SHP77 treated with DMSO at 0.1 percent for 48 hours (cell line): ENCODE measurements around the gene HMCN2.
"Not testable (repeated sequence)": the region's sequence is repeated elsewhere in the genome, so short reads cannot be mapped to it uniquely, and the experiment has no call there.

Experiments
- DNase-seq: peaks from one replicate; lab custom pipeline; 2025; lab: John Stamatoyannopoulos, UW

HMCN2 gene

GRCh38 chr9:130333041-130333711 is 67.6 kb downstream of the HMCN2 start:
- no peak for DNase-seq

DNA sequence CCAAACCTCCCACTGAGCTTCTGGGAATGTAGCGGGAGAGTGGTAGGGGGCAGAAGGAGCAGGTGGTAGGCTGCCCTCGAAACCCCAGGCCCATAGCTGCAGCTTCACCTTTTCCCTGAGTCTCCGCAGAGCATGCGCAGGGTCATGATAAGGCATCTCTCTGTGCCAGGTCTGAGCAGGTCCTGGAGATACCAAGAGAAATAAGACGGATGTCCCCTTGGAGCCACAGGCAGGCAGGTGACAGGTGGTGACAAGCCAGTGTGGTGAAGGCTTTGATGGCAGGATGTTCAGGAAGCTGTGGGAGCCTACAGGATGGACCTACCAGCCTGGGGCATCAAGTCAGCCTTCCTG is 68.1 kb downstream of the HMCN2 start:
- DNase-seq = no peak

GRCh38 chr9:130334915-130335314 is 69.4 kb downstream of the HMCN2 start:
- DNase-seq = no peak

DNA sequence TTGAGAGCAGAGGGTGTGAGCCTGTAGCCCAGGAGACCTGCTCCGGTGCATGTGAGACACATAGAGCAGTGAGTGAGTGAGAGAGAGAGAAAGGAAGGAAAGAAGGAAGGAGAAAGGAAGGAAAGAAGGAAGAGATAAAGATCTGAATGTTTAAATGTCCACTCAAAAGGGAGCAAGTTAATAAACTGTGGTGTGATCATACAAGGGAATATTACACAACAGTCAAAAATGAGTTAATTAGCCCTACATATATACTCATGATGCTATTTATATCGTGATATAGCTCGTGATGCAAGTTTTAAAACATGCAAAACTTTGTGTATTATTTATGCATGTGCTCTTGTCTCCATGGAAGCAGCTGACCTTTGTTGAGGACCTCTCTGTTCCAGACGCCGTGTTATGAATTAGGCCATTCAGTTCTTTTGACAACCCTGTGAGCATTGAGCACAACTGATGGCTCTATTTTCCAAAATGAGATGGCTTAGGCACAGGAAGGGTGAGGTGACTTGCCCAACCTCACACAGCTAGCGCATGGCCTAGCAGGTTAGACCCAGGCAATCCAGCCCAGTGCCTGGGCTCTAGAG is 70.6 kb downstream of the HMCN2 start:
- no peak for DNase-seq

- no peak for DNase-seq
Observed at GRCh38 chr9:130336885-130337284, 71.3 kb downstream of the HMCN2 start.

GRCh38 chr9:130337318-130337717 is 71.8 kb downstream of the HMCN2 start:
- DNase-seq = no peak

- no peak for DNase-seq
Observed at GRCh38 chr9:130337784-130338380, 72.3 kb downstream of the HMCN2 start.

DNA sequence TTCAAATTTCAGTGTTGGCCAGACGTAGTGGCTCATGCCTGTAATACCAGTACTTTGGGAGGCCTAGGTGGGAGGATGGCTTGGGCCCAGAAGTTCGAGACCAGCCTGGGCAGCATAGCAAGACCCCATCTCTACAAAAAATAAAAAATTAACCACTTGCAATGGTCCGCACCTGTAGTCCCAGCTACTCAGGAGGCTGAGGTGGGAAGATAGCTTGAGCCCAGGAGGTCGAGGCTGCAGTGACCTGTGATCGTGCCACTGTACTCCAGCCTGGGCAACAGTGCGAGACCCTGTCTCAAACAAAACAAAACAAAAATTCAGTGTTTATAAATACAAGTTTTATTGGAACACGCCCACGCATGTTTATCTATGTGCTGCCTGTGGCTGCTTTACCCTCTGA is 73.3 kb downstream of the HMCN2 start:
- DNase-seq = not testable (repeated sequence)

- DNase-seq = no peak
Observed at GRCh38 chr9:130339306-130339705, 73.7 kb downstream of the HMCN2 start.

DNA sequence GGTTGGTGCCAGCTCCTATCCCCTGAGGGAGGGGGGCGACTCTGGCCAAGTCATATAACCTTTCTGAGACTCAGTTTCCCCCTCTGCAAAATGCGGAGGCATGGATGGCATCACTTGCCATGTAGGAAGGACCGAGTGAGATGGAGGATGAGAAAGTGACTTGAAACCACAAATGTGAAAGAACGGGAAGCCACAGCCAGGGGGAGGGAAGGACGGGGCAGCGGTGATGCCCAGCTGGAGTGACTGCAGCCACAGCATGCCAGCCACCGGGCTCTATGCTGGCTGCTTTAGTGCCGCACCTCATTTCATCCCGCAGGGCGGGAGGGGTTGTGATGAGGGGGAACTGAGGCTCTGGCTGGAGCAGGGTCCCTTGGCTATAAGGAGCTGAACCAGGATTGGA is 74.5 kb downstream of the HMCN2 start:
- no peak for DNase-seq

- DNase-seq = not testable (repeated sequence)
Observed at GRCh38 chr9:130340557-130340956, 75.0 kb downstream of the HMCN2 start.

GRCh38 chr9:130341128-130341527 is 75.6 kb downstream of the HMCN2 start:
- no peak for DNase-seq

GRCh38 chr9:130341839-130342713 is 76.5 kb downstream of the HMCN2 start:
- DNase-seq = no peak

DNA sequence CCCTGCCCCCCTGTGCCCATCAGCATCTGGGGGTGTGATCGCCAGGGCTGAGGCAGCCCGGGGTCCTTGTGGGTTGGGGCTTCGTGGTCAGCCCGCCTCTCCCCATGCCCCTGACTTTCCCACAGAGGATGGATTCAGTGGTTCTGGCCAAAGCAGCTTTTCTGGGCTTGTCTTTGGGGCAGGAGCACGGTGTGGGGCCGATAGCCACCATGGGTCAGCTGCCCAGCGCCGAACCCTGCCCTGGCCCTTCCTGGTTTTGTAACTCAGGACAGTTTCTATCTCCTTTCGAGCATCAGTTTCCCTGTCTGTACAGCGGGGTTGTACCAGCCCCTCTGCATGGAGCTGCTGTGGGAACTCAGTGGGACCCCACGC is 77.1 kb downstream of the HMCN2 start:
- no peak for DNase-seq

DNA sequence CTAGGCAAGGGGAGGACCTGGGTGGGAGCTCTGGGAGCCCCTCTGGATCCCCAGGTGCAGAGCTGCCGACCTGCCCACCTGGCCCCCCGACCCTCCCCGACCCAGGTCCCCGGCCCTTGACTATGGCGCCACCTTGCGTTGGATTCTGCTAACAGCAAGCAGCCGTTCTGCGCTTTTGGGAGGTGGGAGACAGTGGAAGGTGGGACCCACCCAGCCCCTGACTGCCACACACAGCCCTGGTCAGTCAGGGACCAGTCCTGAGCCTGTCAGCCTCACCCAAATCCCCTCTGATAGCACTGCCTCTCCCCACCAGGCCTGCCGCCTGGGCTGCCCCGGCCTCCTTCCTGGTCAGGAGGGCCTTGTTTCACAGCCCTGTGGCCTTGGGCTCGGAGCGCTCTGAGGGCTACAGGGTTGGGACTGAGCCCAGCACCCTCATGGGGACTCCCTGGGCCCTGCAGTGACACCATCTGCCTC is 77.9 kb downstream of the HMCN2 start:
- no peak for DNase-seq

DNA sequence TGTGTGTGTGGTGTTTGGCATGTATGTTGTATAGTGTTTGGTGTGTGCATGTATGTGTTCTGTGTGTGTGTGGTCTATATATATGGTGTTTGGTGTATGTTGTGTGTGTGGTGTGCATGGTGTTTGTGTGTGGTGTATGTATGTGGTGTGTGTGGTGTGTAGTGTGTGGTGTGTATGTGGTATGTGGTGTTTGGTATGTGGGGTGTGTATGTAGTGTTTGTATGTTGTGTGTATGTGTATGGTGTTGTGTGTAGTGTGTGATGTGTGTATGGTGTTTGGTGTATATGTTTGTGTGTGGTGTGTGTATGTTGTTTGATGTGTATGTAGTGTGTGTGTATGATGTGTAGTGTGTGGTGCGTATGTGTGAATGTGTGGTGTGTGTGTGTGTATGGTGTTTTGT is 78.8 kb downstream of the HMCN2 start:
- DNase-seq = no peak

DNA sequence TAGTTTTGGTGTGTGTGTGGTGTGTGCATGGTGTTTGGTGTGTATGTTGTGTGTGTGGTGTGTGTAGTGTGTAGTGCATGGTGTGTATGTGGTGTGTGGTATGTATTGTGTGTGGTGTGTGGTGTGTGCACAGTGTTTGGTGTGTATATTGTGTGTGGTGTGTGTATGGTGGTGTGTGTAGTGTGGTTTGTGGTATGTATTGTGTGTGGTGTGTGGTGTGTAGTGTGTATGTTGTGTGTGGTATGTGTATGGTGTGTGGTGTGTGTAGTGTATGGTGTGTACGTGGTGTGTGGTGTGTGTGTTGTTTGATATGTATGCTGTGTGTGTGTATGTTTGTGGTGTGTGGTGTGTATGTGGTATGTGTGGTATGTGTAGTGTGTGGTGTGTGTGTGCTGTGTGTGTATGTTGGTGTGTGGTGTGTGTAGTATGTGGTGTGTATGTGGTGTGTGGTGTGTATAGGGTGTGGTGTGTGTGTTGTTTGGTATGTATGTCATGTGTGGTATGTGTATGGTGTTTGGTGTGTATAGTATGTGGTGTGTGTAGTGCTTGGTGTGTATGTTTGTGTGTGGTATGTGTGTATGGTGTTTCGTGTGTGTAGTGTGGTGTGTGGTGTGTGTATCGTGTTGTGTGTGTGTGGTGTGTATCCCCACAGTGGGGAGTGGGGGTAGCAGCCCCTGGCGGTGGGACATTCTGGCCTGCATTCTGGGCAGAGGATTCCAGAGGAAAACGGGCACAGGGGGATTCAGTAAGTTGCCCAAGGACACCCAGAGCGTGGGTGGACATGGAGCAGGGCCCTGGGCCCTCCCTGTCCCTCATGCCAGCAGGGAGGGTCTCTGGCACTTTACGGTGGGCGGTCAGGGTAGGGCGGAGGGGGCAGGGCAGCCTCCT is 79.7 kb downstream of the HMCN2 start:
- DNase-seq = no peak

DNA sequence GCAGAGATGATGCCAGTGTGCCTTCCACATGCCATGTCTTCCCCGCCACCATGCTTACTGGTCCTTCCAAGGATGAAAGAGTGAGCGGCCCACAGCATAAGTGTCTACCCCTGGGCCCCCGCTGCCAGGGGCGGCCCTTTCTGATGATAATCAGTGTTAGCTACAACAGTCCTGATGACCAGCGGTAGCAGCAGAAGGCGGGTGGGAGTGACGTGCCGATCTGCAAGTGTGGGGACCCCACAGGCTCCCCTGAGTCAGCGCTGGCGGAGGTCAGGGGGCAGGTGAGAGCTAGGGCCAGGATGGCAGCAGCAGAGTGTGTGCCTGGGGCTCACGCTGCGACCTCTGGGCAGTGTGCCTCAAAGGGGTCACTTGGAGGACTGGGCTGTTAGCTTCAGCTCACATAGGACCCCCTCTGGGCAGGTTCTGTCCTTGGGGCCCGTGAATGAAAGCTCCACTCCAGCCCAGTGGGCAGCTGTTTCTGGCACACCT is 80.4 kb downstream of the HMCN2 start:
- no peak for DNase-seq

DNA sequence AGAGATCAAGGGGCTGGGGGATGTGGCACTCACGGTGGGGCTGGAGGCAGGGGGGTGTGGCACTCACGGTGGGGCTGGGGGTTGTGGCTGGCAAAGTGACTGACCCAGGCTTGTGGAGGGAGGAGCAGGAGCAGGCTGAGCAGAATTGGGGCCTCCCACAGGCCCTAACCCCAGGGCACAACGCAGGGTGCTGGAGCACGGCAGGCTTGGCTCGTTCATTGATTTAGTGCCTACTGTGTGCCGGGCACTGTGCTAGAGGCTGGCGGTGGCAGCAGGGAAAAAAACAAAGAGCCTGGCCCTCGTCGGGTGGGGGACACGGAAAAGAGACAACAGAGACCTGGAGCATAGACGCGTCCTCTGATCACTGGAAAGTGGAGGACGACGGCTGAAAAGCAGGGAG is 80.9 kb downstream of the HMCN2 start:
- no peak for DNase-seq

GRCh38 chr9:130347036-130347435 is 81.5 kb downstream of the HMCN2 start:
- no peak for DNase-seq

DNA sequence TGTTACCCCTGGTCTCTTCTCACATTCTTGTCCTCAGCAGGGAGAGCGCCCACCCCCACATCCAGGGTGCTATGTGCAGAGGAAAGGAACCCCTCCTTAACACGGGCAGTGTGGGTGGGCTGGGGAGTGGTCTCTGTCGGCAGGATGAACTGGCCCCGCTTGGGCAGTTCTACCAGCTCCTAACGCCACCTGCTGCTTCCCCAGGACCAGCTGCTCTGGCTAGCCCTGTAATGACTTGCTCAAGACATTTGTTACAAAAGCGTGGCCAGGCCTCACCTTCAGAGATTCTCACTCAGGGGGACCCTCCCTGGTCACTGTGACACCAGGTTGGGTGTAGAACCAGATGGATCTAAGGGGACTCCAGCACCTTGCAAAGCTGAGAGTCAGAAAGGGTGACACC is 82.4 kb downstream of the HMCN2 start:
- DNase-seq = no peak

DNA sequence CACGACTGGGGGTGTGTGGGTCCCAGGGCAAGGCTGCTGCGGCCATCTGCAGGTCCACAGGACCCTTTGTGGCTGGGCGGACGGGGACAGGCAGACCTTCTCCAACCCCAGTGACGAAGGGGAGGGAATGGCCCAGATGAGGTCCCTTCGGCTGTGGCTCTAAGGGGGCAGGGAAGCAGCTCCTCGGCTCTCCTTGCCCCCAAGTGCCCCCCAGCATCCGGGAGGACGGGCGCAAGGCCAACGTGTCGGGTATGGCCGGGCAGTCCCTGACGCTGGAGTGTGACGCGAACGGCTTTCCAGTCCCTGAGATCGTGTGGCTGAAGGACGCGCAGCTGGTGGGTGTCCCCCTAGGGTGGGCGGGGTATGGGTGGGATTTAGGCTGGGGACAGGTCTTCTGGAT is 82.8 kb downstream of the HMCN2 start:
- DNase-seq = no peak
